Measurements from ENCODE around the gene NUBP2.

DNA sequence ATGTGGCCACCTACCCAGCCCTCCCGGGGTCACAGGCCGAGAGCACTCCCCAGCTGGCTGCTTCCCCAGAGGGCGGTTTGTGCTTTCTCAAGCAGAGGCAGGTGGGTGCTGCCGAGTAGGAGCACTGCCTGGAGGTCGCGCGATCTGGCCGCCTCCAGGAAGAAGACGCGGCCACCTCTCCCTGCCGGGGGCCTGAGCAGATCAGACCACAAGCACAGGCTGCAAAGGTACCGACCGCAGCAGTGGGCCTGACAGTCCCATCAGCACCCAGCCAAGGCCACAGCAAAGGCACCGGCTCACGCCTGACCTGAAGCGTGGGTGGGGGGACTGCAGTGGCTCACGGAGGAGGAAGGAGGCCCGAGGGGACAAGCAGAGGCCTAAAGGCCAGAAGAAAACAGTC, 25.9 kb downstream of the NUBP2 start:
- TF ChIP-seq CTCF (conservative IDR thresholded peaks at IDR 0.05) = no peak
- TF ChIP-seq ZFX (IDR thresholded peaks at IDR 0.05) = no peak
